Smooth muscle cell (in vitro differentiated cells): ENCODE results near the gene PPP2R5E. TPM values are rescaled to one million over a fixed set of nuclear protein-coding genes. Genes with fewer than 3 reads are reported as not detected.

Source experiments
- DNase-seq: peaks from one replicate; lab custom pipeline; 2025; ENCODE audit not compliant: unreplicated experiment; lab: John Stamatoyannopoulos, UW
- H2AFZ ChIP-seq: fragments of 200-600 bp; sonication (generic); 2 replicates; pipeline ENCODE4 v1.6.0; 2016; ENCODE audit warnings: antibody characterized with exemption, low read depth, mild to moderate bottlenecking
- H3F3A ChIP-seq: fragments of 200-600 bp; sonication (generic); 2 replicates; pipeline ENCODE4 v1.6.0; 2017; ENCODE audit warnings: antibody characterized with exemption, low read depth
- H3K27ac ChIP-seq: fragments of 200-600 bp; sonication (generic); 2 replicates; pipeline ENCODE4 v1.5.1; 2016; ENCODE audit warnings: low read depth, mild to moderate bottlenecking
- H3K27me3 ChIP-seq: fragments of 200-600 bp; sonication (generic); 2 replicates; pipeline ENCODE4 v1.6.1; 2016; ENCODE audit warnings: low read depth, mild to moderate bottlenecking
- H3K36me3 ChIP-seq: fragments of 200-600 bp; sonication (generic); 2 replicates; pipeline ENCODE4 v1.5.1; 2016; ENCODE audit warnings: low read depth
- H3K4me1 ChIP-seq: fragments of 200-600 bp; sonication (generic); 2 replicates; pipeline ENCODE4 v1.5.1; 2016; ENCODE audit warnings: low read depth
- H3K4me2 ChIP-seq: fragments of 200-600 bp; sonication (generic); 2 replicates; pipeline ENCODE4 v1.6.0; 2016; ENCODE audit warnings: mild to moderate bottlenecking
- H3K4me3 ChIP-seq: fragments of 200-600 bp; sonication (generic); 2 replicates; pipeline ENCODE4 v1.5.1; 2016; ENCODE audit warnings: mild to moderate bottlenecking
- H3K79me2 ChIP-seq: fragments of 200-600 bp; sonication (generic); 2 replicates; pipeline ENCODE4 v1.6.0; 2016; ENCODE audit warnings: low read depth, mild to moderate bottlenecking
- H3K9ac ChIP-seq: fragments of 200-600 bp; sonication (generic); 2 replicates; pipeline ENCODE4 v1.6.0; 2016; ENCODE audit warnings: low read depth
- H3K9me3 ChIP-seq: fragments of 200-600 bp; sonication (generic); replicated peaks from 2 replicates; pipeline ENCODE4 v1.5.1; 2016; ENCODE audit warnings: low read depth
- H4K20me1 ChIP-seq: fragments of 200-600 bp; sonication (generic); 2 replicates; pipeline ENCODE4 v1.6.0; 2016; ENCODE audit warnings: low read depth
- WGBS: methylation state at CpG from one replicate; pipeline ENCODE4 v1.1.7; 2016; ENCODE audit warnings: low lambda C conversion rate; 5-methylcytosine and 5-hydroxymethylcytosine counted together
- polyA plus RNA-seq: library from polyadenylated mRNA; unstranded; fragments of >200 nt; fragmentation: Nextera tagmentation; extraction: Ambion mirVana; gene quantifications from 2 replicates; pipeline ENCODE4 v1.2.1, GENCODE V29; 2016
- small RNA-seq: library from RNA; depleted of rRNA; stranded (forward); fragments of <200 nt; gene quantifications from one replicate; pipeline ENCODE3, GENCODE V24; 2014
- total RNA-seq: library from RNA; depleted of rRNA; stranded (reverse); fragments of >200 nt; gene quantifications from 2 replicates; pipeline ENCODE4 v1.2.3, GENCODE V29; 2014
- TF ChIP-seq, protein P1 (sequence below): fragments of 200-600 bp; sonication (generic); IDR thresholded peaks from 2 replicates; pipeline ENCODE4 v1.5.1; 2017; ENCODE audit warnings: borderline replicate concordance, mild to moderate bottlenecking, antibody characterized with exemption; ENCODE audit not compliant: insufficient read depth, poor library complexity, severe bottlenecking

The PPP2R5E gene
- total and polyA plus RNA-seq, 2 experiments from 2014 or later, result 31.7 to 47.7 TPM

DNA sequence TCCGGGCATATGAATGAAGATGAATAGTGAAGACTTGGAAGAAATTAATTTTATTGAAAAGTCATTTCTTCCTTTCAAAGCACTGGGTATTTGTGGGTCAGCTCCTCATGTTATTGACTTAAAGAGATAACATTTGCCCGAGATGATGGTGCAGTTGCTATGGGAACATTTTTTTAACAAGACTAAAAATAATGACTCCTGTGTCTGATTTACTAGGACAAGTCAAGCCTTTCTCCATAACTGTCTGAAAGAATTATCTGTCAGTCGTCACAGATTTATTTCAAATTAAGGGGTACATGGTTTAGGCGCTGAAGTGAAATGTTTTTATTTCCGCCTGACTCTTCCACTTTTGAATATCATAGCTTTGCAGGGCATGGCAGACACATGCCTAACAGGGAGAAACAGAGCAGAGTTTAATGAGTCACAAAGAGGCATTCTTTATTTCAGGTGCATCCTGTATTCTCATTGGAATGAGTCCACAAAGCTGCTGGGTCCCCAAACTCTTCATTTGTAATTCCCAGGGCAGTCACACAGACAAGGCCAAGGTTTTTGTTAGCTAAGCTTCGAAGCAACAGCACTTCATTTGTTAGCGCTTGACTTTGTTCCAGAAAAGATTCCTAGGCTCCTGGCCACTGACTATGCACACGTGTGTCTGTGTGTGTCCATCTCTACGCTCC is 220.1 kb downstream of the PPP2R5E start:
- WGBS, result 84% methylated on average over 9 of the region's 9 CpGs
- no peak for DNase-seq
- no peak overlapping the region for H3K9ac ChIP-seq
- no peaks in the 10 kb centered on the region for H3K9me3 ChIP-seq
- no peaks in the 10 kb centered on the region for H3K79me2 ChIP-seq
- no peaks in the 10 kb centered on the region for H3K27me3 ChIP-seq
- no peaks in the 10 kb centered on the region for H3K36me3 ChIP-seq
- H3K27ac ChIP-seq, result no peak overlapping the region
- TF ChIP-seq, protein P1, sequence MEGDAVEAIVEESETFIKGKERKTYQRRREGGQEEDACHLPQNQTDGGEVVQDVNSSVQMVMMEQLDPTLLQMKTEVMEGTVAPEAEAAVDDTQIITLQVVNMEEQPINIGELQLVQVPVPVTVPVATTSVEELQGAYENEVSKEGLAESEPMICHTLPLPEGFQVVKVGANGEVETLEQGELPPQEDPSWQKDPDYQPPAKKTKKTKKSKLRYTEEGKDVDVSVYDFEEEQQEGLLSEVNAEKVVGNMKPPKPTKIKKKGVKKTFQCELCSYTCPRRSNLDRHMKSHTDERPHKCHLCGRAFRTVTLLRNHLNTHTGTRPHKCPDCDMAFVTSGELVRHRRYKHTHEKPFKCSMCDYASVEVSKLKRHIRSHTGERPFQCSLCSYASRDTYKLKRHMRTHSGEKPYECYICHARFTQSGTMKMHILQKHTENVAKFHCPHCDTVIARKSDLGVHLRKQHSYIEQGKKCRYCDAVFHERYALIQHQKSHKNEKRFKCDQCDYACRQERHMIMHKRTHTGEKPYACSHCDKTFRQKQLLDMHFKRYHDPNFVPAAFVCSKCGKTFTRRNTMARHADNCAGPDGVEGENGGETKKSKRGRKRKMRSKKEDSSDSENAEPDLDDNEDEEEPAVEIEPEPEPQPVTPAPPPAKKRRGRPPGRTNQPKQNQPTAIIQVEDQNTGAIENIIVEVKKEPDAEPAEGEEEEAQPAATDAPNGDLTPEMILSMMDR, result no peak
- H4K20me1 ChIP-seq, result no peaks in the 10 kb centered on the region
- no peaks in the 10 kb centered on the region for H3K4me1 ChIP-seq
- H2AFZ ChIP-seq, result no peak overlapping the region
- no peak overlapping the region for H3K4me2 ChIP-seq
- H3F3A ChIP-seq, result no peaks in the 10 kb centered on the region
- H3K4me3 ChIP-seq, result no peak overlapping the region

DNA sequence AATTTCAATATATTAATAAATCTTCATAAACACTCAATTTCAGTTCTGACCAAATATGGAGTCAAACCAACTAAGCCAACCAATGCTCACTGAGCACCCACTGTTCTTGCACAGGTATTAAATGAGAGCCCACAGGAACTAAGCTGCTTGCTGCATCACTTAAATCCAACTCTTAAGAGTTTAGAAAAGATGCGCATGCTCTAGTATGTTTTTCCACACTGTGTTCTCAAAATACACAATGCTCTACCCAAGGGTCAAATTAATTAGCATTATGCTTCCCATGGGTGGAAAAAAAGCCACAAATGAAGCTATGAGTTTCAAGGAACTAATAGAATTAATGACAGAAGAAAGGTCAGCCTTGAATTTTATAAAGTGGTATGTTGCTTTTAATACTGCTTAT is 220.7 kb downstream of the PPP2R5E start:
- Histone ChIP-seq H3K79me2 (no peaks in the 10 kb centered on the region), H4K20me1 (no peaks in the 10 kb centered on the region), H3K27ac (no peak overlapping the region), H3F3A (no peaks in the 10 kb centered on the region), H3K36me3 (no peaks in the 10 kb centered on the region), H2AFZ (no peak overlapping the region), H3K4me2 (no peak overlapping the region), H3K27me3 (no peaks in the 10 kb centered on the region), H3K4me3 (no peak overlapping the region), H3K4me1 (no peaks in the 10 kb centered on the region), H3K9me3 (no peaks in the 10 kb centered on the region), H3K9ac (no peak overlapping the region)
- TF ChIP-seq, protein P1, result no peak
- 93% methylated on average over 1 of the region's 1 CpG for WGBS
- no peak for DNase-seq

Small RNA genes within 50 kb of the gene (small RNA-seq; reads per million reads assigned to genes)
- gene RF00601, result not detected

Other genes starting within 250 kb of the PPP2R5E start
- gene GPHB5, start 224.4 kb downstream of the PPP2R5E start, total RNA-seq, result not detected in 2 replicates
- gene GPHB5, start 224.4 kb downstream of the PPP2R5E start, polyA plus RNA-seq, result not detected in 2 replicates
- gene WDR89, start 98.5 kb upstream of the PPP2R5E start, total RNA-seq, result 8.9 and 10.0 TPM in 2 replicates
- gene WDR89, start 98.5 kb upstream of the PPP2R5E start, polyA plus RNA-seq, result 6.3 and 6.4 TPM in 2 replicates
- gene SGPP1, start 184.7 kb upstream of the PPP2R5E start, total RNA-seq, result 25.8 and 30.0 TPM in 2 replicates
- 13.4 and 16.0 TPM in 2 replicates for gene SGPP1, start 184.7 kb upstream of the PPP2R5E start, polyA plus RNA-seq